OCI-LY1 (cell line): ENCODE data around the gene PPP6R1.
A peak's percentile ranks its signal among the peaks of the same experiment; 100 is the strongest.

ENCODE experiments used
- H2AFZ ChIP-seq: fragments of 200-600 bp; sonication (generic), shearing (Covaris generic); 2 replicates; pipeline ENCODE4 v1.6.0; 2014; ENCODE audit warnings: antibody characterized with exemption, mild to moderate bottlenecking, low read length
- H3F3A ChIP-seq: fragments of 200-600 bp; sonication (generic), shearing (Covaris generic); 2 replicates; pipeline ENCODE4 v1.6.0; 2014; ENCODE audit warnings: mild to moderate bottlenecking, antibody characterized with exemption, low read length, moderate library complexity; ENCODE audit not compliant: insufficient read depth
- H3K27ac ChIP-seq: fragments of 200-600 bp; sonication (generic); 2 replicates; pipeline ENCODE4 v1.5.1; 2014; ENCODE audit warnings: low read length, mixed run types, mild to moderate bottlenecking, low read depth; ENCODE audit not compliant: poor library complexity, severe bottlenecking
- H3K27me3 ChIP-seq: fragments of 200-600 bp; sonication (generic); 2 replicates; pipeline ENCODE4 v1.6.0; 2014; ENCODE audit warnings: antibody characterized with exemption, mild to moderate bottlenecking, low read length, moderate library complexity; ENCODE audit not compliant: insufficient read depth
- H3K36me3 ChIP-seq: fragments of 200-600 bp; sonication (generic); 2 replicates; pipeline ENCODE4 v1.6.1; 2014; ENCODE audit warnings: mild to moderate bottlenecking, antibody characterized with exemption, low read length, moderate library complexity, mixed read lengths; ENCODE audit not compliant: insufficient read depth
- H3K4me1 ChIP-seq: fragments of 200-600 bp; sonication (generic); 2 replicates; pipeline ENCODE4 v1.5.1; 2014; ENCODE audit warnings: mild to moderate bottlenecking, low read length, moderate library complexity; ENCODE audit not compliant: insufficient read depth, severe bottlenecking
- H3K4me2 ChIP-seq: fragments of 200-600 bp; sonication (generic), shearing (Covaris generic); 2 replicates; pipeline ENCODE4 v1.6.1; 2014; ENCODE audit warnings: low read length
- H3K4me3 ChIP-seq: fragments of 200-600 bp; sonication (generic); 2 replicates; pipeline ENCODE4 v1.5.1; 2014; ENCODE audit warnings: low read length, low read depth, mild to moderate bottlenecking, mixed read lengths; ENCODE audit not compliant: poor library complexity, severe bottlenecking
- H3K79me2 ChIP-seq: fragments of 200-600 bp; shearing (Covaris generic); 2 replicates; pipeline ENCODE4 v1.6.1; 2016; ENCODE audit warnings: mixed run types, low read length, mixed read lengths; ENCODE audit not compliant: insufficient read depth
- H3K9ac ChIP-seq: fragments of 200-600 bp; sonication (generic), shearing (Covaris generic); 2 replicates; pipeline ENCODE4 v1.6.1; 2014; ENCODE audit warnings: mild to moderate bottlenecking, low read length, mixed read lengths
- H3K9me2 ChIP-seq: fragments of 200-600 bp; sonication (generic), shearing (Covaris generic); 2 replicates; pipeline ENCODE4 v1.6.1; 2014; ENCODE audit warnings: low read depth, mild to moderate bottlenecking, low read length, mixed read lengths
- H3K9me3 ChIP-seq: fragments of 200-600 bp; shearing (Covaris generic); 2 replicates; pipeline ENCODE4 v1.6.1; 2014; ENCODE audit warnings: low read length, mixed read lengths
- H4K20me1 ChIP-seq: fragments of 200-600 bp; sonication (generic), shearing (Covaris generic); 2 replicates; pipeline ENCODE4 v1.6.0; 2016; ENCODE audit warnings: mild to moderate bottlenecking, low read length; ENCODE audit not compliant: insufficient read depth
- EZH2 ChIP-seq: fragments of 200-600 bp; sonication (generic), shearing (Covaris generic); IDR thresholded peaks from 2 replicates; pipeline ENCODE4 v1.8.0; 2017; ENCODE audit warnings: borderline replicate concordance, mixed run types, mild to moderate bottlenecking, antibody characterized with exemption, low read length, moderate library complexity, mixed read lengths
- TF ChIP-seq, protein P1 (sequence below): fragments of 200-600 bp; sonication (generic), shearing (Covaris generic); IDR thresholded peaks from 2 replicates; pipeline ENCODE4 v1.5.1; 2017; ENCODE audit warnings: mild to moderate bottlenecking, antibody characterized with exemption, low read length, moderate library complexity, mixed read lengths

PPP6R1 gene

DNA sequence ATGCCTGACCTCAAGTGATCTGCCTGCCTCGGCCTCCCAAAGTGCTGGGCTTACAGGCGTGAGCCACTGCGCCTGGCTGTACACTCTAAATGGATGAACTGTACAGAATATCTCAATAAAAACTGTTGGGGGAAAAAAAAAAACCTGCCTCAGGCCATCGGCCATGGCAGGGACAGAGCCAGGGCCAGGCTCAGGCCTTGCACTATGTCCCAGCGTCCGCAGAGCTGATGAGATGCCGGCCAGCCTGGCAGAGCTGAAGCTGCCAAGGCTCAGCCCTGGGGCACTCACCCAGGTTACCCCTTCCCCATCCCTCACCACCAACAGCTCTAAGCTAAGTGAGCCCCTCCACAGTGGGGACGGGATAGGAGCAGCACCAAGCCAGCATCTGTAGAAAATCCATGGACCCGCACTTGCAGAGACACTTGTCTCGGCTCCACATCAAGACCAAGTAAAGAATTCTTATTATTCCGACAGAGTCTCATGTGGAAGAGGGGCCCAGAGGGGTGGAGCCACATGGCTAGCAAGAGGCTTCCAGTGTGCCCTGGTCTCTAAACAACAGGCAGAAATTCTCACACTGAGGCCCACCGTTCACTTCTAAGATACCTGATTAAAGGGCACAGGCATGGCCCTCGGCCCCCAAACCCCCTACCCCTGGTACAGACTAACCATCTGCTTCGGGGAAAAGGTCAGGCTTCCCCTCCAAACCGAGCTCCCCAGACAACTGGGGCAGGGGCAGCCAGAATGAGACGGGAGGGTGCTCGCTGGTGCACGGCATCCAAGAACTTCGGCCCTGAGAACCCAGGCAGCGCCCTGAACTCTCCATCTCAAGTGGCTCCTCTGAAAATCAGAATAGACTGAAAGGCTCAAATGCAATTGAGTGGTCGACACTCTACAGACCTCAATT lies 5.8 kb downstream of the PPP6R1 start:
- Histone ChIP-seq H4K20me1 (no peaks in the 10 kb centered on the region), H3K36me3 (peaks cover 73% of the 10 kb centered on the region; the same call in 1 of the 2 replicates), H3K27me3 (no peaks in the 10 kb centered on the region), H2AFZ (no peak overlapping the region), H3F3A (peaks cover 7% of the 10 kb centered on the region; the same call in 1 of the 2 replicates), H3K9ac (peak overlapping the region; percentile 95), H3K79me2 (peaks cover 92% of the 10 kb centered on the region), H3K9me2 (no peaks in the 10 kb centered on the region), H3K4me2 (peak overlapping the region; percentile 96), H3K9me3 (no peaks in the 10 kb centered on the region), H3K4me3 (peak overlapping the region; percentile 94), H3K27ac (peak overlapping the region; percentile 100), H3K4me1 (peaks cover 69% of the 10 kb centered on the region)
- no peak for TF ChIP-seq EZH2
- TF ChIP-seq, protein P1, sequence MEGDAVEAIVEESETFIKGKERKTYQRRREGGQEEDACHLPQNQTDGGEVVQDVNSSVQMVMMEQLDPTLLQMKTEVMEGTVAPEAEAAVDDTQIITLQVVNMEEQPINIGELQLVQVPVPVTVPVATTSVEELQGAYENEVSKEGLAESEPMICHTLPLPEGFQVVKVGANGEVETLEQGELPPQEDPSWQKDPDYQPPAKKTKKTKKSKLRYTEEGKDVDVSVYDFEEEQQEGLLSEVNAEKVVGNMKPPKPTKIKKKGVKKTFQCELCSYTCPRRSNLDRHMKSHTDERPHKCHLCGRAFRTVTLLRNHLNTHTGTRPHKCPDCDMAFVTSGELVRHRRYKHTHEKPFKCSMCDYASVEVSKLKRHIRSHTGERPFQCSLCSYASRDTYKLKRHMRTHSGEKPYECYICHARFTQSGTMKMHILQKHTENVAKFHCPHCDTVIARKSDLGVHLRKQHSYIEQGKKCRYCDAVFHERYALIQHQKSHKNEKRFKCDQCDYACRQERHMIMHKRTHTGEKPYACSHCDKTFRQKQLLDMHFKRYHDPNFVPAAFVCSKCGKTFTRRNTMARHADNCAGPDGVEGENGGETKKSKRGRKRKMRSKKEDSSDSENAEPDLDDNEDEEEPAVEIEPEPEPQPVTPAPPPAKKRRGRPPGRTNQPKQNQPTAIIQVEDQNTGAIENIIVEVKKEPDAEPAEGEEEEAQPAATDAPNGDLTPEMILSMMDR = no peak

DNA sequence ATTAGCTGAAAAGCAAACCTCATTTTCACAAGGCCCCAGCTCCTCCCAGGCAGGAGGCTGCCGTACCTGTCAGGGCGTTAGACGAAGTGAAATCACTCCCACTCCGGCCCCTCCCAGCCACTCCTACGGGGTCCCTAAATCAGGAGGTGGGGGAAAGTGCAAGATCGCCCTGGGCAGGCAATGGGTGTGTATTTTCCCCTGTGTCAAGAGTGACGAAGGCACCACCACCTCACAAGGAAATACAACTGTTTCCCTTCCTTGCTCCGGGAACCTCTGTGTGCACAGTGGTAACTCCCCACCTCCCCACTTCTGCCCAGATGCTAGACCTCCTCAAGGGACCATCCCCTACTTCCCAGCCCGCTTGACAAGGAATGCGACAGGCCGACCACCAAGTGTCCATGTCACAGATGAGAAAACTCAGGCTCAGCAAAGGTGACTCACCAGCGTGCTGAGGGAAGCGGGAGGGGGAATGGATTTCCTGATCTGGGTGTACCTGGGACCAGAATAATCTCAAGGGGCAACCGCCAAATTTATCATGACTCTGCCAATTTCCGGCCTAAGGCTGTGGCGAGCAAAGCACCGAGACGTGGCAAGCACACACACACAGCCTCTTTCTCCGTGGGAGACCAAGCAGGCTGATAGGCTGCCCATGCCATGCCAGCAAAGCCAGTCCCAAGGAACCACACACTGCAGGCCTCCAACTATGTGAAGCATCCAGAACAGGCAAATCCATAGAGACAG lies 7.3 kb downstream of the PPP6R1 start:
- H3K9ac ChIP-seq = peak overlapping the region; percentile 48
- H3K36me3 ChIP-seq = peaks cover 73% of the 10 kb centered on the region
- no peak overlapping the region for H2AFZ ChIP-seq
- peak overlapping the region; percentile 96 for H3K4me2 ChIP-seq
- H3K4me1 ChIP-seq = peaks cover 66% of the 10 kb centered on the region
- no peaks in the 10 kb centered on the region for H3K27me3 ChIP-seq
- no peak for TF ChIP-seq EZH2
- TF ChIP-seq, protein P1 = no peak
- no peaks in the 10 kb centered on the region for H3K9me2 ChIP-seq
- peak overlapping the region; percentile 100 for H3K27ac ChIP-seq
- H3F3A ChIP-seq = peaks cover 7% of the 10 kb centered on the region; the same call in 1 of the 2 replicates
- peaks cover 83% of the 10 kb centered on the region for H3K79me2 ChIP-seq
- peak overlapping the region; percentile 94 for H3K4me3 ChIP-seq
- H4K20me1 ChIP-seq = no peaks in the 10 kb centered on the region
- no peaks in the 10 kb centered on the region for H3K9me3 ChIP-seq

DNA sequence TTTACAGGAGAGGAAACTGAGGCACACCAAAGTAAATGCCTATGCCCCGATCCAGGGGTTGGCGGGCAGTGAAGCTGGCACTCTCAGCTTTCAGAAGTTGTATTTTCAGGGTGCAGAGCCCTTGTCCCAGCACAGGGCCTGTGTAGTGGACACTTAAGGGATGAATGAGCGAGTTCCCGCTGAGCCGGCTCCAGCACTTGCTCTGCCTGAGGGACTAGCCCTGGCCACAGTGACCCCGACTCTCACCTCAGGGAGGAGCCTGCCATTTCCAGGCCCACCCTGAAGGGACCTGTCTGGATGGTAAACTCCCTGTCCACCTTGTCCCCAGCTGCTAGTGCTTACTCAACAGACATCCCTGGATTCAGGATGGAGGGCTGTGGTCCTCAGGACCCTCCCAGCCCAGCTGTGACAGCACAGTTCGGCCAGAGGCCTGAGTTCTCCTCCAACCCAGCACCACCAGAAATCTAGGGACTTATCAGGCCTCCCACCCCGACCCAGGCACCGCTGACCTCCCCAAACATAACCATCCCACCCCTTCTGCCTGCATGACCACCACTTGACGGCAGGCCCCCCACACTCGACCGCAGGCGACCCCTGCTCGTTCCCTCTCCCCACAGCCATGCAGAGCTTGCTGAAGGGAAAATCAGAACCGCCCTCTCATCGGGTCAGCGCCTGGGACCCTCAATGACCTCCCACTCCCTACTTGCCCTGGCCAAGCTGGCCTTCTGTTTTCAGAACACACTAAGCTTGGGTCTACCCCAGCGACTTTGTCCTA lies 8.4 kb downstream of the PPP6R1 start:
- peaks cover 55% of the 10 kb centered on the region for H3K4me1 ChIP-seq
- TF ChIP-seq, protein P1 = no peak
- no peak for TF ChIP-seq EZH2

More for the DNA sequence above, 8.4 kb downstream of the PPP6R1 start:
- Histone ChIP-seq H2AFZ (no peak overlapping the region), H3K9ac (no peak overlapping the region), H3K36me3 (peaks cover 75% of the 10 kb centered on the region), H3K79me2 (peaks cover 73% of the 10 kb centered on the region), H4K20me1 (no peaks in the 10 kb centered on the region), H3K9me3 (no peaks in the 10 kb centered on the region), H3F3A (peaks cover 7% of the 10 kb centered on the region; the same call in 1 of the 2 replicates), H3K4me3 (no peak overlapping the region), H3K27me3 (no peaks in the 10 kb centered on the region), H3K27ac (no peak overlapping the region), H3K9me2 (no peaks in the 10 kb centered on the region), H3K4me2 (no peak overlapping the region; the same call in 1 of the 2 replicates)
